Tibial nerve (tissue), 4 donors: ENCODE data around the gene ENOPH1. TPM values are rescaled to one million over a fixed set of nuclear protein-coding genes. Genes with fewer than 3 reads are reported as not detected.

Source experiments
- DNase-seq, 2 donors: peaks; one replicate each; pipeline ENCODE4 v3.0.0-alpha.2; 2019; ENCODE audit warnings: low spot score in 2 of 2
- H3K27ac ChIP-seq, 4 donors: fragments of 200-600 bp; sonication (generic) in 3 of 4; one replicate each; pipeline ENCODE4 v1.5.1; 2017 to 2019; ENCODE audit warnings: mild to moderate bottlenecking in 1 of 4
- H3K27me3 ChIP-seq, 2 donors: fragments of 200-600 bp; sonication (generic) in 1 of 2; one replicate each; pipeline versions ENCODE4 v1.5.1 to v1.6.0; 2017 to 2019
- H3K36me3 ChIP-seq, 3 donors: fragments of 200-600 bp; sonication (generic); one replicate each; pipeline ENCODE4 v1.5.1; 2018 to 2019
- H3K4me1 ChIP-seq, 4 donors: fragments of 200-600 bp; sonication (generic) in 3 of 4; one replicate each; pipeline ENCODE4 v1.5.1; 2017 to 2019
- H3K4me3 ChIP-seq, 4 donors: fragments of 200-600 bp; sonication (generic) in 3 of 4; one replicate each; pipeline ENCODE4 v1.5.1; 2017 to 2019; ENCODE audit warnings: mild to moderate bottlenecking in 1 of 4, moderate library complexity in 1 of 4
- H3K9me3 ChIP-seq, 4 donors: fragments of 200-600 bp; sonication (generic) in 3 of 4; one replicate each; pipeline ENCODE4 v1.5.1; 2017 to 2019
- EP300 ChIP-seq, 2 donors: sonication (generic); formaldehyde crosslinking; IDR thresholded peaks; one replicate each; pipeline ENCODE4 v1.6.1; 2017; ENCODE audit warnings: antibody characterized with exemption in 2 of 2, mild to moderate bottlenecking in 1 of 2
- POLR2A ChIP-seq, 2 donors: fragments of 450-650 bp; IDR thresholded peaks; one replicate each; pipeline ENCODE4 v1.6.1; 2017; ENCODE audit warnings: antibody characterized with exemption in 2 of 2, mild to moderate bottlenecking in 2 of 2, moderate library complexity in 2 of 2
- WGBS, 2 donors: methylation state at CpG; one replicate each; pipeline ENCODE4 v1.1.5; 2018; 5-methylcytosine and 5-hydroxymethylcytosine counted together
- total RNA-seq, 4 donors: library from RNA; depleted of rRNA; stranded (reverse); fragments of >200 nt; gene quantifications; one replicate each; pipeline ENCODE4 v1.1.0, GENCODE V29; 2016
- TF ChIP-seq, protein P1 (sequence below), 5 experiments: fragments of 200-600 bp in 3 of 5; fragments of 450-650 bp in 2 of 5; sonication (generic) in 3 of 5; IDR thresholded peaks; one replicate each; pipeline ENCODE4 v1.5.1; 2016 to 2019; ENCODE audit warnings: antibody characterized with exemption in 5 of 5, mild to moderate bottlenecking in 3 of 5, moderate library complexity in 2 of 5

ENOPH1 gene
- total RNA-seq, 4 donors from 2014 or later = 26.2 to 41.3 (median 30.7) TPM

DNA sequence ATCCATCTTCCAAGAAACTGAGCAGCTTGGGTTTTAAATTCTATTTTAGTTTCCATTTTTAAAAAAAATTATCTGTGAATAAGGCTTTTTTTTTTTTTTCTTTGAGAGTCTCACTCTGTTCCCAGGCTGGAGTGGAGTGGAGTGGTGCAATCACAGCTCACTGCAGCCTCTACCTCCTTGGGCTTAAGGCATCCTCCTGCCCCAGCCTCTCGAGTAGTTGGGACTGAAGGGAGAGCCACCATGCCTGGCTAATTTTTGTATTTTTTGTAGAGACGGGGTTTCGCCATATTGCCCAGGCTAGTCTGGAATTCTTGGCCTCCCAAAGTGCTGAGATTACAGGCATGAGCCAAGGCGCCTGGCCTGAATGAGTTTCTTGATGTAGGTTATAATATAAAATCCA, 1.4 kb downstream of the ENOPH1 start:
- no peaks in the 10 kb centered on the region for H3K27me3 ChIP-seq
- H3K36me3 ChIP-seq = no peaks in the 10 kb centered on the region
- H3K27ac ChIP-seq = peak overlapping the region in 1 of 4 donors; percentile 2
- H3K9me3 ChIP-seq = no peaks in the 10 kb centered on the region
- H3K4me3 ChIP-seq = peak overlapping the region in 1 of 4 donors; percentile 86
- TF ChIP-seq POLR2A (IDR thresholded peaks at IDR 0.05) = no peak
- TF ChIP-seq, protein P1, sequence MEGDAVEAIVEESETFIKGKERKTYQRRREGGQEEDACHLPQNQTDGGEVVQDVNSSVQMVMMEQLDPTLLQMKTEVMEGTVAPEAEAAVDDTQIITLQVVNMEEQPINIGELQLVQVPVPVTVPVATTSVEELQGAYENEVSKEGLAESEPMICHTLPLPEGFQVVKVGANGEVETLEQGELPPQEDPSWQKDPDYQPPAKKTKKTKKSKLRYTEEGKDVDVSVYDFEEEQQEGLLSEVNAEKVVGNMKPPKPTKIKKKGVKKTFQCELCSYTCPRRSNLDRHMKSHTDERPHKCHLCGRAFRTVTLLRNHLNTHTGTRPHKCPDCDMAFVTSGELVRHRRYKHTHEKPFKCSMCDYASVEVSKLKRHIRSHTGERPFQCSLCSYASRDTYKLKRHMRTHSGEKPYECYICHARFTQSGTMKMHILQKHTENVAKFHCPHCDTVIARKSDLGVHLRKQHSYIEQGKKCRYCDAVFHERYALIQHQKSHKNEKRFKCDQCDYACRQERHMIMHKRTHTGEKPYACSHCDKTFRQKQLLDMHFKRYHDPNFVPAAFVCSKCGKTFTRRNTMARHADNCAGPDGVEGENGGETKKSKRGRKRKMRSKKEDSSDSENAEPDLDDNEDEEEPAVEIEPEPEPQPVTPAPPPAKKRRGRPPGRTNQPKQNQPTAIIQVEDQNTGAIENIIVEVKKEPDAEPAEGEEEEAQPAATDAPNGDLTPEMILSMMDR (IDR thresholded peaks at IDR 0.05) = no peak
- DNase-seq = no peak
- H3K4me1 ChIP-seq = peaks cover 0 to 38% (median 20%) of the 10 kb centered on the region in 4 donors
- 91 to 92% methylated on average over 4 of the region's 4 CpGs for WGBS, 2 donors

DNA sequence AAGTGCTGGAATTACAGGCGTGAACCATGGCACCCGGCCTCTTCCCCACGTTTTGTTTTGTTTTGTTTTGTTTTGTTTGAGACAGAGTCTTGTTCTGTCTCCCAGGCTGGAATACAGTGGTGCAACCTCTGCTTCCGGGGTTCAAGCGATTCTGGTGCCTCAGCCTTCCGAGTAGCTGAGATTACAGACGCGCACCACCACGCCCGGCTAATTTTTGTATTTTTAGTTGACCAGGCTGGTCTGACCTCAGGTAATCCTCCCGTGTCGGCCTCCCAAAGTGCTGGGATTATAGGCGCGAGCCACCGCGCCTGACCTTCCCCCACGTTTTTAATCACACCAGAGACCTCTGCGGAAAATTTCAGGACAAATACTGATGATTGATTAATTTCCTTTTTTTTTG, 2.2 kb downstream of the ENOPH1 start:
- no peak for TF ChIP-seq EP300 (IDR thresholded peaks at IDR 0.05)
- no peak for TF ChIP-seq POLR2A (IDR thresholded peaks at IDR 0.05)
- TF ChIP-seq, protein P1 (IDR thresholded peaks at IDR 0.05) = no peak
- Histone ChIP-seq H3K4me1 (peaks cover 0 to 31% (median 12%) of the 10 kb centered on the region in 4 donors), H3K4me3 (no peak overlapping the region), H3K27me3 (no peaks in the 10 kb centered on the region), H3K27ac (no peak overlapping the region), H3K36me3 (no peaks in the 10 kb centered on the region), H3K9me3 (no peaks in the 10 kb centered on the region)
- DNase-seq = no peak
- 85 to 90% methylated on average over 18 of the region's 18 CpGs for WGBS, 2 donors

DNA sequence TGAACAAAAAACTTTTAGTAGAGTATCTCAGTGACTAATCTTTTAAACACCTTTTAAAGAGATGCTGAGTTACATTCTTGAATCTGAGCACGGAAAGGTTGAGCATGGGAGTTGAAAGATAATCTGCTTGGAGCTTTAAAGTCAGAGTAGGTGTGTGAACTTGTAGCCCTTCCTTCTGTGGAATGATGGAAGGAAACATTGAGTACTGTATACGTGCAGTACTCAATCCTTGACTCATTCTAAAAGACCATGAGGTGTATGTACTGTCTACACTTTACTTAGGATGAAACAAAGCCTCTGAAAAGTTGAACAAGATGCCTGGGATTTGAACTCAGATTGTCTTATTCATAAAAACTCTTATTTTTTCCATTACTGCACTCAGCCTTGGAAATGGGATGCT, 3.4 kb downstream of the ENOPH1 start:
- TF ChIP-seq EP300 (IDR thresholded peaks at IDR 0.05) = no peak
- TF ChIP-seq POLR2A (IDR thresholded peaks at IDR 0.05) = no peak
- TF ChIP-seq, protein P1 (IDR thresholded peaks at IDR 0.05) = no peak
- WGBS, 2 donors = 81 to 82% methylated on average over 2 of the region's 2 CpGs
- Histone ChIP-seq H3K36me3 (no peaks in the 10 kb centered on the region), H3K4me1 (peaks cover 0 to 23% (median 4%) of the 10 kb centered on the region in 4 donors), H3K27me3 (no peaks in the 10 kb centered on the region), H3K4me3 (no peak overlapping the region), H3K9me3 (no peaks in the 10 kb centered on the region), H3K27ac (no peak overlapping the region)
- DNase-seq = no peak

DNA sequence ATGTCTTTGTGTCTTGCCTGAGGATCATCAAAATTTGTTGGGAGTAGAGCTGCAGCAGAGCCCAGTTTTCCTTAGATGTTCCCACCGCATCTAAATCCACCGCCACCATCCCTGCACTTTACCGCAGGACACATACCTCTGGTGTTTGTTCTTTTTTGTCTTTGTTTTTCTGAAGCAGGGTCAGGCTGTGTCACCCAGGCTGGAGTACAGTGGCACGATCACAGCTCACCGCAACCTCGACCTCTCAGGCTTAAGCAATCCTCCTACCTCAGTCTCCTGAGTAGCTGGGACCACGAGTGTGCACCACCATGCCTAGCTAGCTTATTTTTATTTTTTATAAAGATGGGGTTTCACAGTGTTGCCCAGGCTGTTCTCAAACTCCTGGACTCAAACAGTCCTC, 4.6 kb downstream of the ENOPH1 start:
- H3K36me3 ChIP-seq = no peaks in the 10 kb centered on the region
- no peak for DNase-seq
- peaks cover 0 to 23% (median 4%) of the 10 kb centered on the region in 4 donors for H3K4me1 ChIP-seq
- no peak overlapping the region for H3K4me3 ChIP-seq
- no peak for TF ChIP-seq EP300 (IDR thresholded peaks at IDR 0.05)
- TF ChIP-seq POLR2A (IDR thresholded peaks at IDR 0.05) = no peak
- TF ChIP-seq, protein P1 (IDR thresholded peaks at IDR 0.05) = no peak
- H3K9me3 ChIP-seq = no peaks in the 10 kb centered on the region
- no peaks in the 10 kb centered on the region for H3K27me3 ChIP-seq
- 95 to 96% methylated on average over 7 of the region's 7 CpGs for WGBS, 2 donors
- H3K27ac ChIP-seq = no peak overlapping the region

DNA sequence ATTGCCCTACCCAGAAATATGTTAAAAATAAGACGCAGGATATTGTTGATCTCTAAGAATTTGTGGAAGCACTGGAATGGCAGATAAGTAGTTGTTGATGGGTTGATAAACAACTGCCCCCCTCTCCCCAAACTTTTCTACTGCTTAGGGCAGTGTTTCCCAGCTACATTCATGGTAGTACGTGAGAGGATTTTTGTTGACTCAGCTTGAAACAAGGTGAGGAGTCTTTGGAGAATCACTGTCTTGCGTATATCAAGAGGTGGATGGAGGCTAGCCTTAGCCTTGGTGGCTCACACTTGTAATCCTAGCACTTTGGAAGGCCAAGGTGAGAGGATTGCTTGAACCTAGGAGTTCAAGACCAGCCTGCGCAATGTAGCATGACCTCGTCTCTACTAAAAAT, 5.7 kb downstream of the ENOPH1 start:
- WGBS, 2 donors = 86 to 91% methylated on average over 5 of the region's 5 CpGs
- Histone ChIP-seq H3K27ac (no peak overlapping the region), H3K9me3 (no peaks in the 10 kb centered on the region), H3K4me3 (no peak overlapping the region), H3K4me1 (peaks cover 0 to 22% (median 4%) of the 10 kb centered on the region in 4 donors), H3K36me3 (no peaks in the 10 kb centered on the region), H3K27me3 (no peaks in the 10 kb centered on the region)
- no peak for TF ChIP-seq EP300 (IDR thresholded peaks at IDR 0.05)
- no peak for TF ChIP-seq POLR2A (IDR thresholded peaks at IDR 0.05)
- TF ChIP-seq, protein P1 (IDR thresholded peaks at IDR 0.05) = no peak
- DNase-seq = no peak
